Activated naive CD8-positive, alpha-beta T cell treated with anti-CD3 and anti-CD28 coated beads, Interleukin-2, amount 10 ng/mL, durations not matched to agents 7 days and 5 days (primary cell): ENCODE results near the gene ELMO1. TPM values are rescaled to one million over a fixed set of nuclear protein-coding genes. Genes with fewer than 3 reads are reported as not detected.
A peak's percentile ranks its signal among the peaks of the same experiment; 100 is the strongest.

Experiments
- ATAC-seq: fragments of 150-1000 bp; cut with Tn5 transposase; one replicate; pipeline ENCODE4 v1.10.0; 2021; ENCODE audit warnings: low read depth, moderate library complexity
- POLR2A ChIA-PET: fragments of 350-600 bp; sonication (Branson Sonifier 250); formaldehyde crosslinking; loops from one replicate; lab custom pipeline; 2021; ENCODE audit warnings: antibody characterized with exemption; lab: Charles Lee
- DNase-seq: peaks from one replicate; pipeline ENCODE4 v3.0.0; 2021
- H3K27ac Mint-ChIP-seq: one replicate; pipeline ENCODE4 v1.8.0; 2022; ENCODE audit warnings: mild to moderate bottlenecking, mixed read lengths
- H3K27me3 Mint-ChIP-seq: one replicate; pipeline ENCODE4 v1.8.0; 2022; ENCODE audit warnings: mild to moderate bottlenecking, moderate library complexity, mixed read lengths
- H3K36me3 Mint-ChIP-seq: one replicate; pipeline ENCODE4 v1.8.0; 2021; ENCODE audit warnings: mild to moderate bottlenecking, mixed read lengths
- H3K4me1 Mint-ChIP-seq: one replicate; pipeline ENCODE4 v1.8.0; 2021; ENCODE audit warnings: mixed read lengths
- H3K4me3 Mint-ChIP-seq: one replicate; pipeline ENCODE4 v1.8.0; 2022; ENCODE audit warnings: mild to moderate bottlenecking, moderate library complexity, mixed read lengths
- H3K9me3 Mint-ChIP-seq: one replicate; pipeline ENCODE4 v1.8.0; 2021; ENCODE audit warnings: mixed read lengths
- total RNA-seq, 2 experiments: library from RNA; stranded (reverse); gene quantifications; one replicate each; pipeline ENCODE4 v1.2.3, GENCODE V29; 2021

ELMO1 gene
- total RNA-seq, 2 experiments from 2014 or later = 73.4 to 78.6 TPM

- POLR2A ChIA-PET = no interaction called here
- DNase-seq (no peak), ATAC-seq (no peak)
- no peaks in the 10 kb centered on the region for H3K9me3 Mint-ChIP-seq
- no peaks in the 10 kb centered on the region for H3K27me3 Mint-ChIP-seq
- H3K4me3 Mint-ChIP-seq = no peak overlapping the region
- peaks cover 6% of the 10 kb centered on the region for H3K4me1 Mint-ChIP-seq
- H3K36me3 Mint-ChIP-seq = peaks cover 5% of the 10 kb centered on the region
- no peak overlapping the region for H3K27ac Mint-ChIP-seq
Observed at GRCh38 chr7:37047260-37047659, 401.4 kb downstream of the ELMO1 start.

- no peak overlapping the region for H3K27ac Mint-ChIP-seq
- H3K4me1 Mint-ChIP-seq = peaks cover 6% of the 10 kb centered on the region
- H3K9me3 Mint-ChIP-seq = no peaks in the 10 kb centered on the region
- no peak for DNase-seq
- H3K36me3 Mint-ChIP-seq = peaks cover 3% of the 10 kb centered on the region
- no peak overlapping the region for H3K4me3 Mint-ChIP-seq
- POLR2A ChIA-PET = no interaction called here
- no peaks in the 10 kb centered on the region for H3K27me3 Mint-ChIP-seq
- ATAC-seq = no peak
Observed at GRCh38 chr7:37046531-37047079, 402.1 kb downstream of the ELMO1 start.

GRCh38 chr7:37045681-37046179 is 402.9 kb downstream of the ELMO1 start:
- POLR2A ChIA-PET = no interaction called here
- ATAC-seq = no peak

GRCh38 chr7:37041461-37041860 is 407.2 kb downstream of the ELMO1 start:
- Mint-ChIP-seq H3K27ac (no peak overlapping the region), H3K4me1 (peaks cover 6% of the 10 kb centered on the region), H3K4me3 (no peak overlapping the region), H3K36me3 (peaks cover 26% of the 10 kb centered on the region), H3K27me3 (no peaks in the 10 kb centered on the region), H3K9me3 (peaks cover 10% of the 10 kb centered on the region)
- POLR2A ChIA-PET = no interaction called here
- no peak for ATAC-seq
- DNase-seq = no peak

More at GRCh38 chr7:37045681-37046179, 402.9 kb downstream of the ELMO1 start:
- Mint-ChIP-seq H3K27ac (no peak overlapping the region), H3K27me3 (no peaks in the 10 kb centered on the region), H3K4me1 (peaks cover 6% of the 10 kb centered on the region), H3K4me3 (no peak overlapping the region), H3K9me3 (no peaks in the 10 kb centered on the region), H3K36me3 (peaks cover 3% of the 10 kb centered on the region)
- no peak for DNase-seq

GRCh38 chr7:37040330-37040729 is 408.3 kb downstream of the ELMO1 start:
- peaks cover 26% of the 10 kb centered on the region for H3K36me3 Mint-ChIP-seq
- POLR2A ChIA-PET = no interaction called here
- ATAC-seq (no peak), DNase-seq (no peak)
- H3K27me3 Mint-ChIP-seq = no peaks in the 10 kb centered on the region
- H3K4me1 Mint-ChIP-seq = peaks cover under 1% of the 10 kb centered on the region
- H3K4me3 Mint-ChIP-seq = no peak overlapping the region
- no peak overlapping the region for H3K27ac Mint-ChIP-seq
- peaks cover 10% of the 10 kb centered on the region for H3K9me3 Mint-ChIP-seq

DNA sequence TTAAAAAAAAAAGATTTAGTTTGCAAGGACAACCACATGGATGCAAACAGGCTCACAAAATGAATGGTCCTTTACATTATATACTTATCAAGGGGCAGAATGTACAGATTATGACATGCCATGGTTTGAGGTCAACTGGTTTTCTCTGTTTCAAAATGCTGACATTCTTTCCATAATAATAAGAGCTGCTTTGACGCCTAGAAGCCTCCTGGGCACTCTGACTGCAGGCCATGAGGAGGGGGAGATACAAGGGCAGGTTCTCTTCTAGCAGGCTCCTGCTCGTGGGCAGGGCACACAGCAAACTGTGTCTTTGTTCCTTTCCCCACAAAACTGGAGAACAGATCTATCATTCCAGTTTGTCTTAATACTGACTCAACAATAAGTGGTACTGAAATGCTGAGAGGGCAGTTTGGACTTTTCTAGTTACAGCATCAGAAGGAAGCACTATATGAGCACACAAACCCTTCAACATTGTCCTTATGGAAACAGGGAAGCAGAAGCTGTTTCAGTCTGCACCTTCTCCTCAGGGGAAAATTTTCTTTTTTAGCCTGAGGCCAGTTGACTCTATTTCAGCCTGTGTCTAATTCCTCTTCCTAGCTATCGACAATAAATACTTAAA is 409.4 kb downstream of the ELMO1 start:
- ATAC-seq = no peak
- POLR2A ChIA-PET = no interaction called here
- Mint-ChIP-seq H3K36me3 (peaks cover 23% of the 10 kb centered on the region), H3K4me1 (no peaks in the 10 kb centered on the region), H3K27ac (no peak overlapping the region), H3K4me3 (no peak overlapping the region), H3K9me3 (peaks cover 10% of the 10 kb centered on the region), H3K27me3 (no peaks in the 10 kb centered on the region)
- no peak for DNase-seq

DNA sequence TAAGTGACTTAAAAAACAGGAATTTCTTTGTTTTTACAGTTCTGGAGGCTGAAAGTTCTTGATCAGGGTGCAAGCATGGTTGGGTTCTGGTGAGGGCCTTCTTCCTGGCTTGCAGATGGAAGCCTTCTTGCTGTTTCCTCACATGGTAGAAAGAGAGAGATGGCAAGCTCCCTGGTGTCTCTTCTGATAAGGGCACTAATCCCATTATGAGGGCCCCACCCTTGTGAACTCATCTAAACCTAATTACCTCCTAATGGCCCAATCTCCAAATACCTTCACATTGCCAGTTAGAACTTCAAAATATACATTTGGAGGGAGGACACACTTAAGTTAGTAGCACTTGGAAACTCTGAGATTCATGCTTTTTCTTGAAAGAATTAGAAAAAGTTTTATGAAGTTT is 410.0 kb downstream of the ELMO1 start:
- Mint-ChIP-seq H3K27me3 (no peaks in the 10 kb centered on the region), H3K36me3 (peaks cover 27% of the 10 kb centered on the region), H3K27ac (no peak overlapping the region), H3K9me3 (peaks cover 10% of the 10 kb centered on the region), H3K4me1 (no peaks in the 10 kb centered on the region), H3K4me3 (no peak overlapping the region)
- DNase-seq (no peak), ATAC-seq (no peak)
- POLR2A ChIA-PET = no interaction called here

GRCh38 chr7:37037286-37037685 is 411.4 kb downstream of the ELMO1 start:
- Mint-ChIP-seq H3K9me3 (peaks cover 10% of the 10 kb centered on the region), H3K4me1 (peaks cover 1% of the 10 kb centered on the region), H3K36me3 (peaks cover 36% of the 10 kb centered on the region), H3K27me3 (no peaks in the 10 kb centered on the region), H3K27ac (no peak overlapping the region), H3K4me3 (no peak overlapping the region)
- ATAC-seq = no peak
- no peak for DNase-seq
- POLR2A ChIA-PET = no interaction called here

DNA sequence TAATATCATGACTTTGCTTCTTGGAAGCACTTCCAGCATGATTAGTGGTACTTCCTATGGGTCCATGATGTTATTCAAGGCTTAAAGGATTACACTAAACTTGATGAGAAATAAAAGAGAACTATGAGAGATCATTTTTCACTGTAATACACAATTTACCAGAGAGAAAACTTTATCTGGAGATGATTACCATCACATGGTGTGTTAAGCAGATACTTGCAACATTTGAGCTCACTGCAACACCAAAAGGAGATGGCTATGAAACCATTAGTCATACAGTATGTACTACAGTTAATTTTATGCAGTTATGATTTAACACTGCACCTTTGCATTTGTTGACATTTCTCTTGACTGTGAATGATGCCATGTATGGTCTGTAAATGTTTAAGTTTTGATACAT is 413.0 kb downstream of the ELMO1 start:
- H3K36me3 Mint-ChIP-seq = peaks cover 45% of the 10 kb centered on the region
- no peak for ATAC-seq

DNA sequence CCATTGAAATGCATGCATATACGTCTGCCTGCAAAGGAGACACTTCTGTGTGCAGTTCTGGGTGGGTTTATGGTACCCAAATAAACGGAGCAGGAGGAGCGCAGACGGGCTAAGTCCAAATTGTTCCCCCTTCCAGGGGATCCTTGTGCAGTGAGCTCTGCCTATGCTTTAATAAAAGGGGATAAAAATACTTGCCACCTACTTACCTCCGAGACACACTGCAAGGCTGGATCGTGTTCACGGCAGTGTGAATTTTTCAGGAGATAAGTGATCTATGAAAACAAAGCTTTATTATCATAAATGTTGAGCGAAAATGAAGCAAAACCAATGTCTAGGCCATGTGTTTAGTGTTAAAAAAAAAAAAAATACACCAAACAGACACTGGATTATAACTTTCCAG is 415.5 kb downstream of the ELMO1 start:
- H3K27me3 Mint-ChIP-seq = no peaks in the 10 kb centered on the region
- H3K9me3 Mint-ChIP-seq = peaks cover 3% of the 10 kb centered on the region
- H3K27ac Mint-ChIP-seq = no peak overlapping the region
- no peak overlapping the region for H3K4me3 Mint-ChIP-seq
- ATAC-seq (no peak), DNase-seq (no peak)
- peaks cover 31% of the 10 kb centered on the region for H3K36me3 Mint-ChIP-seq
- POLR2A ChIA-PET = no interaction called here
- H3K4me1 Mint-ChIP-seq = peaks cover 11% of the 10 kb centered on the region

More for the DNA sequence above, 413.0 kb downstream of the ELMO1 start:
- no peaks in the 10 kb centered on the region for H3K27me3 Mint-ChIP-seq
- POLR2A ChIA-PET = no interaction called here
- DNase-seq = no peak
- peaks cover 10% of the 10 kb centered on the region for H3K9me3 Mint-ChIP-seq
- peaks cover 8% of the 10 kb centered on the region for H3K4me1 Mint-ChIP-seq
- H3K4me3 Mint-ChIP-seq = no peak overlapping the region
- H3K27ac Mint-ChIP-seq = no peak overlapping the region

DNA sequence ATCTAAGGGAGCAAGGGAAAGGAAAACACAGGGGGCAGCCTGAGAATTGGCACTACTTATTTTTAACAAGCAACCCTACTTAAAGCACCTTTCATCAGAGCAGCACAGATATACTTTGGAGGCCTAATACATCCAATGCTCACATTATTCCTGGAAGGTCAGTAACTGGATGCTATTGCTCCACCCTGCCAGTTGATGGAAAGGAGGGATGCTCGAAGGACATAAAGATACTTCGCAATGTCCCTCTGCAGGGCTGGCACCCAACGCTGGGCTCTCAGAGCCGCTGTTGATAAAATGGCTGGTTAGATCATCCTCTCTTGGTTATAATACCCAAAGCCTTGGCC is 416.4 kb downstream of the ELMO1 start:
- DNase-seq (no peak), ATAC-seq (no peak)
- H3K36me3 Mint-ChIP-seq = peaks cover 27% of the 10 kb centered on the region
- POLR2A ChIA-PET = no interaction called here
- peak overlapping the region; percentile 22 for H3K27ac Mint-ChIP-seq
- H3K27me3 Mint-ChIP-seq = no peaks in the 10 kb centered on the region
- H3K4me3 Mint-ChIP-seq = no peak overlapping the region
- no peaks in the 10 kb centered on the region for H3K9me3 Mint-ChIP-seq
- H3K4me1 Mint-ChIP-seq = peaks cover 11% of the 10 kb centered on the region

DNA sequence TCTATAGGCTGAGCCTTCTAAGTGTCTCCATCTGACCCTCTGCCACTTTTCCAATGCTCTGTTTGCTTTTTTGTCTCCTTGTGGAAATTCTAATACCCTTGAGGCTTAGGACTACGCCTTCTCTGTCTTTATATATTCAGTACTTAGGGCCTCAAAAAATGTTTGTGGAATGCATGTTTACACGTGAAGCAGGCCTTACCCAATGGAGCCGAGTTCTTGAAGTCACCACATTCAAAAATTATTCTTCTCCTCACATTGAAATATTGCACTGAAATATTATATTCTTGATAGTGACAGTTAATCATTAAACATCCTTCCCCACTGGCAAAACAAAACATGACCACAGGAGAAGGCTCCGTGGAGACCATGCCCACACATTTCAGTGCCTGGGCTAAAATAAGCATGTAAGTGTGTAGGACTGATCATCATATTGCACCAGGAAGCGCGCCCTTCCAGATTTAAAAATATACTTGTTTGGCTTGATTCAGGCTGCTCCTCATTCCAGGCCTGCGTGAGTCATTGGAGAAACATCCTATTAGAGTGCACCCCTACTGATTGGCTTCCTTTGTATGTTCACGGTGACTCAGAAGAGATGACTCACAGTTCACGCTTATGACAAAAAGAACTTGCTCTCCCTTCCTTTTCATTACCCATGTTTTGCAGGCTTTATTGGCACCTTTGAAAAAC is 416.9 kb downstream of the ELMO1 start:
- Mint-ChIP-seq H3K27me3 (no peaks in the 10 kb centered on the region), H3K4me3 (no peak overlapping the region), H3K36me3 (peaks cover 28% of the 10 kb centered on the region), H3K27ac (peak overlapping the region; percentile 22), H3K9me3 (no peaks in the 10 kb centered on the region), H3K4me1 (peaks cover 11% of the 10 kb centered on the region)
- ATAC-seq = peak; percentile 63
- POLR2A ChIA-PET = no interaction called here
- DNase-seq = no peak

DNA sequence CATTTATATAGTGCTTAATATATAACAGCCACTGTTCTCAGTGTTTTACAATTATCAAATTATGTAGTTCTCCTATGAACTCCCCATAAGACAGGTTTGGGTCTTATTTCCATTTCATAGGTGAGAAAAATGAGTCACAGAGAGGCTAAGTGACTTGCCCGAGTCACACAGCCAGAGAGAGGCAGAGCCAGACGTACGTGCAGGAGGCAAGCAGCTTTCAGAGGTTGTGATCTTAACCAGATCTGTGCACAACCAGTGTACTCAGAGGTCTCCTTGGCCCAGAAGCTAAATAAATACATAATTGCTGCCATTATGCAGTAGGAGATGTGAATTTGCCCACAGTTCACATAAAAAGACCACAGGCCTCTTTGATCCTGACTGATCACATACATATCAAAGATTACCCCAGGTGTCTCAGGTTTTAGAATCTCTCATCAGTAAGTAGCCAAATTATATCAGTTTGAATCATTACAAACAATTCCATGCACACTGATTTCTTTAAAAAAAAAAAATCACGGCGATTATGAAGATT is 419.7 kb downstream of the ELMO1 start:
- no peak for DNase-seq
- Mint-ChIP-seq H3K9me3 (peaks cover under 1% of the 10 kb centered on the region), H3K4me3 (no peak overlapping the region), H3K4me1 (peaks cover 11% of the 10 kb centered on the region), H3K27ac (no peak overlapping the region), H3K27me3 (no peaks in the 10 kb centered on the region), H3K36me3 (peaks cover 37% of the 10 kb centered on the region)
- POLR2A ChIA-PET = no interaction called here
- ATAC-seq = peak; percentile 39
